Activated T-cell treated with anti-CD3 and anti-CD28 coated beads, Interleukin-2, amount 50 U/mL, for 72 hours (primary cell): ENCODE results near the gene CLCN2. TPM values are rescaled to one million over a fixed set of nuclear protein-coding genes. Genes with fewer than 3 reads are reported as not detected.

ENCODE experiments used
- ATAC-seq, 2 donors: fragments of 150-1000 bp; cut with Tn5 transposase; replicated peaks in 1 of 2; 2 replicates each; pipeline ENCODE4 v1.10.0; 2021; ENCODE audit warnings: moderate library complexity in 2 of 2, mild to moderate bottlenecking in 1 of 2
- DNase-seq, 2 donors: peaks; one replicate each; pipeline ENCODE4 v3.0.0; 2021 to 2022; ENCODE audit warnings: mixed read lengths in 1 of 2
- H3K27ac Mint-ChIP-seq: one replicate; pipeline ENCODE4 v1.8.0; 2022; ENCODE audit warnings: mild to moderate bottlenecking, moderate library complexity, mixed read lengths
- H3K27me3 Mint-ChIP-seq: one replicate; pipeline ENCODE4 v1.8.0; 2022; ENCODE audit warnings: low read depth, mixed read lengths
- H3K36me3 Mint-ChIP-seq, 2 donors: one replicate each; pipeline ENCODE4 v1.8.0; 2022; ENCODE audit warnings: mixed read lengths in 2 of 2, mild to moderate bottlenecking in 1 of 2; ENCODE audit not compliant: insufficient read depth in 2 of 2
- H3K4me1 Mint-ChIP-seq: one replicate; pipeline ENCODE4 v1.8.0; 2022; ENCODE audit warnings: low read depth, mixed read lengths
- H3K4me3 Mint-ChIP-seq, 2 donors: one replicate each; pipeline ENCODE4 v1.8.0; 2022; ENCODE audit warnings: mild to moderate bottlenecking in 2 of 2, mixed read lengths in 2 of 2, moderate library complexity in 2 of 2
- H3K9me3 Mint-ChIP-seq, 2 donors: one replicate each; pipeline ENCODE4 v1.8.0; 2022; ENCODE audit warnings: mixed read lengths in 2 of 2
- total RNA-seq, 2 donors: library from RNA; stranded (reverse); gene quantifications; one replicate each; pipeline ENCODE4 v1.2.3, GENCODE V29; 2022

CLCN2 gene
- total RNA-seq, 2 donors from 2014 or later = 3.1 to 3.9 TPM

DNA sequence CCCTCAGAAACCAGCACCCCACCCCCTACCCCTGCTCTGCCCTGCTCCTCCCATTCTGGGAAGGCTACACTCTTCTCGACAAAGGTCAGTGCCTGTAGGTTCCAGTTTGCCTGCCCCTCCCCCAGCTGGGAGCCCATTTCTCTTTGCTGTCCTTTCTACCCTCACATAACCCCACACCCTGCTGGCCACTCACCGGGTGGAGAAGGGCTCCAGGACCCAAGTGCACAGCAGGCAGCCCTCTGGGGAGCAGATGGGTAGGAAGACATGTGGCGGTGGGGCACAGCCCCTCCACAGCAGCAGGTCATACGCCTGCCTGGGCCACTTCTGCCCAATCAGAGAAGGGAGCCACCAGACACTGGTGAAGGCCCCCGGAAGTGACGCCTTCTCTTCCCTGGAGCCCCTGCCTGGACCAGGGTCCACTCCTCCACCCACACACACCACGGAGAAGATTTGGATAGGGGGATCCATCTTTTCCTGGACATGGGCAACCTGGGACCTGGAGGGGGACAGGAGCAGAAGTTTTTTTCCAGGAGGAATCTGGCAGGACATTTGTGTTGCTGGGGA lies 16.6 kb upstream of the CLCN2 start, which contains the start of gene THPO:
THPO (minus strand) TSS at position 326 of the 564 bp plus-strand sequence. CDS start 1,948 bp downstream, outside the sequence.
- peak within 1 kb of the TSS in 1 of 2 donors; percentile 74 for H3K4me3 Mint-ChIP-seq
- ATAC-seq (no peak), DNase-seq (no peak)
- H3K36me3 Mint-ChIP-seq = peaks cover 0 to 4% of the 10 kb centered on the region in 2 donors
- H3K4me1 Mint-ChIP-seq = no peaks in the 10 kb centered on the region
- H3K27ac Mint-ChIP-seq = no peak within 1 kb of the TSS
- H3K9me3 Mint-ChIP-seq = no peaks in the 10 kb centered on the region
- peaks cover 49% of the 10 kb centered on the region for H3K27me3 Mint-ChIP-seq

DNA sequence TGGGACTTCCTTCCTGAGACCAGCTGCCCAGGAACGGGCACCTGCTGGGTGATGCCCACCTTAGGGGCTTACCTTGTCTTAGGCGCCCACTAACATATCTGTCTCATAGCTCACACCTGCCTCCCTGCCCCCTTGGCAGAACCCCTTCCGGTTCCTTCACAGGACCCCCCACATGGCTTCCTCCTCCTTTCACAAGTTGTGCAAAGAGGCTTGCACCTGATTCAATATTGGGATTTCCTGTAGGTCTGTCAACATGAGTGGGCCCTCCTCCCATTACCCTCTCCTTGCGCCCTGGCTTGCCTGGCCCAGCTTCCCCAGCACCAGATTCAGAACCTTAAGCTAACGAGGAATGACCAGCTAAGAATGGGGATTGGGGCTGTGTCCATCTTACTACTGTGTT lies 16.0 kb upstream of the CLCN2 start:
- H3K27me3 Mint-ChIP-seq = peaks cover 43% of the 10 kb centered on the region
- no peak overlapping the region for H3K4me3 Mint-ChIP-seq
- peaks cover 0 to 4% of the 10 kb centered on the region in 2 donors for H3K36me3 Mint-ChIP-seq
- H3K27ac Mint-ChIP-seq = no peak overlapping the region
- DNase-seq (no peak), ATAC-seq (no peak)
- H3K9me3 Mint-ChIP-seq = no peaks in the 10 kb centered on the region
- H3K4me1 Mint-ChIP-seq = no peaks in the 10 kb centered on the region

DNA sequence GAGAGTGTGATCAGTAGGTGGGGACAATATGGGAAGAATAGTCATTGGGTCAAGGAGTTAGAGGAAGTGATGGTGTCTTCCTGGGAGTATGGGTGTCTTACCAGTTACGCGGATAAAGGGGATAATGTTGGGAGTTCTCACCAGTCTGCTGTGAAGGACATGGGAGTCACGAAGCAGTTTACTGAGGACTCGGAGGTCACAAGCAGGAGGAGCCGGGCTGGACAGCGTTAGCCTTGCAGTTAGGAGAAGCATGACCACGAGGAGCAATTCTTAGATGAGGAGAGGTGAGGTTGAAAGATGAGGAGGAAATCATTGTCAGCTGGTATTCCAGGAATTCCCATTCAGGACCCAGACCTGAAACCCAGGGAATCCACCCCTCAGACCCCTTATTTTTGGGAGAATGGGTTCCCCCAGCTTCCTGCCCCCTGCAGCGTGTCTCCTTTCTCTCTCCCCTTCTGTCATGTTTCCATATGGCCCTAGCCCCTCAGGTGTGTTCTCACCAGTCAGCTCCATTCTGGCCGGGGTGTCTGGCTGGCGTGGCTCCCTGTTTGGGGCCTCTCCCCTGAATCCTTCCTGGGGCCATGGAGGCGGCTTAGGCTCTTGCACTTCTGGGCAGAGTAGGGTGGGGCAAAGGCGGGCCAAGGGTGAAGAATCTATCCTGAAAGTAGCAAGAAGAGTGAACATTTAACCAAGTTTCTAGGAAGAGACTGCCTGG lies 14.5 kb upstream of the CLCN2 start:
- peaks cover 42% of the 10 kb centered on the region for H3K27me3 Mint-ChIP-seq
- H3K4me1 Mint-ChIP-seq = peaks cover 11% of the 10 kb centered on the region
- H3K4me3 Mint-ChIP-seq = no peak overlapping the region
- DNase-seq (no peak), ATAC-seq (no peak)
- no peaks in the 10 kb centered on the region for H3K9me3 Mint-ChIP-seq
- H3K36me3 Mint-ChIP-seq = peaks cover 0 to 4% of the 10 kb centered on the region in 2 donors
- no peak overlapping the region for H3K27ac Mint-ChIP-seq

DNA sequence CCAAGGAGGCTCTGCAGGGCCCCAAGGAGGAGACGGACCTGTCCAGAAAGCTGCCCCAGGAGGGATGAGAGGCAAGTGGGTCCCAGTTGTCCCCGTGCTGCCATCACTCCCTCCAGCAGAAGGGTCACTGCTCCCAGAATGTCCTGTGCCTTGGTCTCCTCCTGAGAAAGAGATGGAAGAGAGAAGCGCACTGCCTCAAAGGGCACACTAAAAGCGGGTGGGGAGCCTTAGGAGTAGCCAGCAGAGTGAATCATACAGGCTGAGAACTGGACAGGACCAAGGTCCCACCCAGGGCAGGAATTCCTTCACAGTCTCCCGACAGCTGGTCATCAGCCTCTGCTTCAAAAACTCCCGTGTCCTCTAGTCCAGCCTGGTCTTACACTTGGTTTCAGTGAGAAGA lies 12.0 kb upstream of the CLCN2 start:
- H3K27ac Mint-ChIP-seq = no peak overlapping the region
- H3K36me3 Mint-ChIP-seq = peaks cover 3 to 4% of the 10 kb centered on the region in 2 donors
- H3K4me3 Mint-ChIP-seq = no peak overlapping the region
- H3K9me3 Mint-ChIP-seq = no peaks in the 10 kb centered on the region
- H3K4me1 Mint-ChIP-seq = peaks cover 11% of the 10 kb centered on the region
- DNase-seq = no peak
- H3K27me3 Mint-ChIP-seq = peaks cover 30% of the 10 kb centered on the region
- ATAC-seq = no peak

DNA sequence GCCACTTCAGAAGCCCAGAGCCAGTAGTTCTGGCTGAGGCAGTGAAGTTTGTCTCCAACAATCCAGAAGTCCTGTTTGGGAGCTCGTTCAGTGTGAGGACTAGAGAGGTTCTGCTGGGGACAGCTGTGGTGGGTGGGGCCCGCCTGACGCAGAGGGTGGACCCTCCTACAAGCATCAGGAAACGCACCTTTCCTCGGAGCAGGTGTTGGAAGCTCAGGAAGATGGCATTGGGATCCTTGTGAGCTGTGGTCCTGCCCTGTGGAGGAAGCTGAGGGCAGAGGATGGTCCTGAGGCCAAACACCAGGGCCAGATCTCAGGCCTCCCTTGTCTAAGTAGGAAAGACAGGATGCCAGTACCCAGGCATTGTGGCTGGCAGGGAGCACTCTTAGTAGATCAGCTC lies 11.5 kb upstream of the CLCN2 start:
- DNase-seq = no peak
- peaks cover 4 to 7% of the 10 kb centered on the region in 2 donors for H3K36me3 Mint-ChIP-seq
- H3K9me3 Mint-ChIP-seq = no peaks in the 10 kb centered on the region
- ATAC-seq = no peak
- H3K27me3 Mint-ChIP-seq = peaks cover 25% of the 10 kb centered on the region
- no peak overlapping the region for H3K27ac Mint-ChIP-seq
- no peak overlapping the region for H3K4me3 Mint-ChIP-seq
- H3K4me1 Mint-ChIP-seq = peaks cover 11% of the 10 kb centered on the region

DNA sequence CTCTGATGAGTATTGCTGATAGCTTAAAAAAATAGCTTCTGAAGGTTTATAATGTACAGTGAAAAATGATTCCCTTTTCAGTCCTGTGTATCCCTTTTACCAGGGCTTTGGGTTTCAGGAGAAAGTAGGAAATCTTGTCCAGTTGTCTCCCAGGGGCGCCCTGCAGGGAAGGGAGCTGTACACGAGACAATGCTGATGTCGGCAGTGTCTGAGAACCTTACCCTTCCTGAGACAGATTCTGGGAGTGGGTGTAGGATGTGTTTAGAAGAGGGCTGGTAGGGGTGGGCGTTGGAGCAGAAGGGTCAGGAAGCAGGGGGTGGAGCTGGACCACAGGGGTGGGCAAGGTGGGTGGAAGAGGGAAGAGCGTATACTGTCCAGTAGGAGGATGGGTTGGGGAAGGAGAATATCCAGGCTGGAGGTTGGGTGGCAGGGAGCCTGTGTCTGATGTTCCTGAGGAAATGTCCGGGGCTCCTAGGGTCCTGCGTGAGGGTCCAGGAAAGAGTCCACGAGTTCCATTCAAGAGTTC lies 11.0 kb upstream of the CLCN2 start:
- peaks cover 11% of the 10 kb centered on the region for H3K4me1 Mint-ChIP-seq
- no peak overlapping the region for H3K27ac Mint-ChIP-seq
- H3K27me3 Mint-ChIP-seq = peaks cover 20% of the 10 kb centered on the region

DNA sequence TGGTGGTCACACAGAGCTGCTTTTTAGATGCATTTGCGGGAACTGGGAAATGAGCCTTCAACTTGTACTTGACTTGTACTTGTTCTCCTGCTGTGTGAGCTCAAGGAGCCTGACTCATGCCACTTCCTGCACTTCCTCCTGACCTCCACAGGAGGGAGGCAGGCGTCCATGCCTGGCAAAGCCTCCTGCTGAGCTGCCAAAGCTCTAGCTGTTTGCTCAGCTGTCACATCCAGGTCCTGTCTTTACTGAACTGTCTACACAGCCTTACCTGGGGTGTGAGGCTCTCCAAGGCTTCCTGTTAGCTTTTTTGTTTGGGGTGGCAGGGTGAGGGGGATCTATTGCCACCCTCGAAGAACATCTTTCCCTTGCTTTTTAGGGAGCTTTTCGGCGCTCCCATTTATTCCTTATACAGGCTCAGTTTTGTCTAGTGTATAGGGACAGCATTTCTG lies 10.2 kb upstream of the CLCN2 start:
- ATAC-seq (peak; percentile 86 to 88), DNase-seq (peak; percentile 65)
- Mint-ChIP-seq H3K4me3 (no peak overlapping the region), H3K9me3 (no peaks in the 10 kb centered on the region), H3K27ac (no peak overlapping the region), H3K4me1 (peaks cover 18% of the 10 kb centered on the region), H3K36me3 (peaks cover 6 to 19% of the 10 kb centered on the region in 2 donors), H3K27me3 (peaks cover 12% of the 10 kb centered on the region)

More for the DNA sequence above, 11.0 kb upstream of the CLCN2 start:
- DNase-seq (no peak), ATAC-seq (no peak)
- Mint-ChIP-seq H3K9me3 (no peaks in the 10 kb centered on the region), H3K36me3 (peaks cover 6 to 12% of the 10 kb centered on the region in 2 donors), H3K4me3 (no peak overlapping the region)

DNA sequence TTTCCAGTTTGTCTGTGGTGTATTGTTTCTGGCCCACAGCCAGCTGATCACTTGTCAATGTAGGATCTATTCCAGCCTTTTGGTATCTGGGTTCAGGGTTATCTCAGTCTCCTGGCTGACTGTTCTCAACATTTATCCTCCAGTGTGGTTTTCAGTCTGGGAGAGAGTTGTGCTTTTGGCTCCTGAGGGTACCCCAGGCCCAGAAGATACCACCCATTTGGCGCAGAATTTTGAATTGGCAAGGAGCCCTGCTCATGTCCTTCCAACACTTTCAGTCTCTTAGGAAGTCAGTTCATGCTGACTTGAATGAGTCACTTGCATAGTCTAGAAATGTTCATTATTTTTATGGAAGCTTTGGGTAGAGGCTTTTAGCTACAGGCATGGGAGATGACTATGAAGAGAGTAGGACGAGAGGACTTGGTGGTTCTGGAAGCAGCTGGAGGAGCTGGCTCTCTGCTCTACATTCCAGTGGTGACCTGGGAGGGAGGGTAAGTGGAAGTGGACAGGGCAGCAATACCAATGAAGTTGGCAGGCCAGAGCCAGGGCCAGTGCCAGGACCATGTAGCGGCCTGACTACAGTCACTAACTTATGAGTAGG lies 7.3 kb upstream of the CLCN2 start:
- DNase-seq = no peak
- Mint-ChIP-seq H3K4me1 (peaks cover 38% of the 10 kb centered on the region), H3K27ac (peak overlapping the region; percentile 7), H3K27me3 (no peaks in the 10 kb centered on the region), H3K9me3 (no peaks in the 10 kb centered on the region), H3K36me3 (peaks cover 13 to 27% of the 10 kb centered on the region in 2 donors), H3K4me3 (no peak overlapping the region)
- ATAC-seq = no peak

DNA sequence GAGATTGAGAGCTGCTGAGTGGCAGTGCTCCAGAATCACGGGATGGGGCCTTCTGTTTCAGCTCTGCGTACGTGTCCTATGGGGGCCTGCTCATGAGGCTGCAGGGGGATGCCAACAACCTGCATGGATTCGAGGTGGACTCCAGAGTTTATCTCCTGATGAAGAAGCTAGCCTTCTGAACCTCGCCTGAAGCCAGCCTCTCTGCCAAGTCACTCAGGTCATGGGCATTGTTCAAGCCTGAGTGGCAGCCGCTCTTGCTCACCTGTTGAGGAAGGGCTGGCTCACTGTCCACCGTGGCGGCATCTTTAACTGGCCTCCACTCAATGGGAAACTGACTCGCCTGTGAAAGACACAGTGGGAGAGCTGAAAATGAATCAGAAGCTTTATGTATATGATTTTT lies 6.7 kb upstream of the CLCN2 start:
- ATAC-seq (no peak), DNase-seq (no peak)
- H3K27me3 Mint-ChIP-seq = no peaks in the 10 kb centered on the region
- peaks cover 38% of the 10 kb centered on the region for H3K4me1 Mint-ChIP-seq
- H3K27ac Mint-ChIP-seq = peak overlapping the region; percentile 2
- peaks cover 13 to 29% of the 10 kb centered on the region in 2 donors for H3K36me3 Mint-ChIP-seq
- no peak overlapping the region for H3K4me3 Mint-ChIP-seq
- H3K9me3 Mint-ChIP-seq = no peaks in the 10 kb centered on the region

DNA sequence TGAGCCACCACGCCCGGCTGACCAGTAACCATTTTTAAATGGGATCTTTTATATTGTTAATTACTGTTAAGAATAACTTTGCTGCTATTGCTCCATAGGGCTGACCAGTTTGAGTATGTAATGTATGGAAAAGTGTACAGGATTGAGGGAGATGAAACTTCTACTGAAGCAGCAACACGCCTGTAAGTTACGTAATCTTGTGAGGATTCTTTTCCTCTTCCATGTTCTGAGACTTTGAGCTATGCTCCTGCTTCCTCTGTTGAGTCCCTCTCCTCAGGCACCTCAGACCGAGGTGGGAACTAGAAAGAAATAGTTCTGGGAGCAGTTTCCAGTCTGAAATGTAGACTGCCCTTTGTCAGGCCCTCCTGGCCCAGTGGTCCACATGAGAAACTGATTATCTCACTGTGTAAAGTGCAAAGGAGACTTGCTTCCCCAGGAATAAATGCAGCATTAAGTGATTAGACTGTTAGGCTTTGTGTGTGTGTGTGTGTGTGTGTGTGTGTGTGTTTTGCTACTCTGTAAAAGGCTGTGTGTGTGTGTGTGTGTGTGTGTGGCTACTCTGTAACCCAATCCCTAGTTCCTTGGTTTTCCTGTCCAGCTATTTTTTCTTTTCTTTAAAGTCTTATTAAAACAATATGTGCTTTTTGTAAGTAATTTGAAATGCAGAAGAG lies 5.3 kb upstream of the CLCN2 start:
- Mint-ChIP-seq H3K4me1 (peaks cover 33% of the 10 kb centered on the region), H3K27me3 (no peaks in the 10 kb centered on the region), H3K4me3 (no peak overlapping the region), H3K9me3 (no peaks in the 10 kb centered on the region), H3K27ac (peak overlapping the region; percentile 25), H3K36me3 (peaks cover 14 to 29% of the 10 kb centered on the region in 2 donors)
- ATAC-seq (no peak), DNase-seq (no peak)

DNA sequence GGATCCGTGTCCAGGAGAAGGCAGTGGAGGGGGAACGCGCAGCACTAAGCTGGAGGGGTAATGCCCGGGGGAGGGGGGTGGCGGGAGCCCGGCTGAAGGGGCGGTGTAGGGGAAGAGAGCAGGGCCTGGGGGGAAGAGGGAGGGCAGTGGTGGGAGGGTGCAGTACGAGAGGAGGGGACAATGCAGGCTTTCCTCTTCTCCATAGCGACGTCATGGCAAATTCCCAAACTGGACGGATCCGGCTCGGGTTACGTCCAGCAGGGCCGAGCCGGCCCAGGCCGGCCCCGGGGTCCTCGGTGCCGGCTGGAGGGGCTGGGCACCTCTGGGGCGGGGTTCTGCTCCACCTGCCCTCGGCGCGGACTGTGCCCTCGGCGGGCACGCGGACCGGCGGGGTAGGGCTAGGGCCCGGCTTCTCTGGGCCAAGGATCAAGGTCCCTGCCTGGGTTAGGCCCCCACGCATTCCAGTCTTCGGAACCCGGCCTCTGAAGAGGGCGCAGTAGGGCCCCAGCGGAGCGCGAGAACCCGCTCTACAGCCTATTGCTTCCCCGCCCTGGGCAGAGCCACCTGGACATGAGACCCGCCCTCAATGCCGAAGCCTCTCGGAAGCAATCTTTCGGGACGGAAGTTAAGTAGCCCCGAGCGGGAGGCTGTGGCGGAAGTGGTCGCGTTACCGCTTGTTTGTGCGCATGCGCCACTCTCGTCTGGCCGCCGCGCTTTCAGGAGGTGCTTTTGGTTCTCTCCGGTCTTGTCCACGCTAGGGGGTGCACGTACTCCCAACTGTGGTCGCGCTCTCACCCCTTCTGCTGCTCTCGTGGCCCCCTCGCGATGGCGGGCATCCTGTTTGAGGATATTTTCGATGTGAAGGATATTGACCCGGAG lies 1.5 kb upstream of the CLCN2 start:
- peak overlapping the region; percentile 77 to 91 for H3K4me3 Mint-ChIP-seq
- H3K9me3 Mint-ChIP-seq = no peaks in the 10 kb centered on the region
- H3K4me1 Mint-ChIP-seq = peaks cover 41% of the 10 kb centered on the region
- peak; percentile 96 to 98 for DNase-seq
- peak; percentile 87 to 90 for ATAC-seq
- peaks cover 11 to 23% of the 10 kb centered on the region in 2 donors for H3K36me3 Mint-ChIP-seq
- H3K27me3 Mint-ChIP-seq = no peaks in the 10 kb centered on the region
- H3K27ac Mint-ChIP-seq = peak overlapping the region; percentile 90
